Ramos (cell line): ENCODE data around the gene THSD7A.

Experiments used
- in situ Hi-C: fragments of 300-500 bp; cut with MboI; formaldehyde crosslinking; loops from one replicate; pipeline ENCODE4 v1.14.3; 2022; ENCODE audit warnings: low sequenced_read_pairs; ENCODE audit not compliant: unreplicated experiment

Gene THSD7A

GRCh38 chr7:11430841-11431240 lies 401.2 kb downstream of the THSD7A start:
- in situ Hi-C loops, result no loop called here

- in situ Hi-C loops, result no loop called here
Measured at GRCh38 chr7:11430112-11430511, 401.9 kb downstream of the THSD7A start.

GRCh38 chr7:11428877-11429581 lies 403.0 kb downstream of the THSD7A start:
- in situ Hi-C loops, result no loop called here

GRCh38 chr7:11427686-11428273 lies 404.2 kb downstream of the THSD7A start:
- in situ Hi-C loops, result no loop called here

- in situ Hi-C loops, result no loop called here
Measured at GRCh38 chr7:11424006-11424405, 408.0 kb downstream of the THSD7A start.

GRCh38 chr7:11420049-11420448 lies 411.9 kb downstream of the THSD7A start:
- in situ Hi-C loops, result no loop called here

- in situ Hi-C loops, result no loop called here
Measured at GRCh38 chr7:11416641-11417458, 415.1 kb downstream of the THSD7A start.

- in situ Hi-C loops, result no loop called here
Measured at GRCh38 chr7:11415101-11415500, 416.9 kb downstream of the THSD7A start.

GRCh38 chr7:11413901-11414300 lies 418.1 kb downstream of the THSD7A start:
- in situ Hi-C loops, result no loop called here

GRCh38 chr7:11412036-11412435 lies 420.0 kb downstream of the THSD7A start:
- in situ Hi-C loops, result no loop called here

GRCh38 chr7:11410656-11411644 lies 421.0 kb downstream of the THSD7A start:
- in situ Hi-C loops, result no loop called here

- in situ Hi-C loops, result no loop called here
Measured at GRCh38 chr7:11404355-11404754, 427.6 kb downstream of the THSD7A start.

- in situ Hi-C loops, result no loop called here
Measured at GRCh38 chr7:11403781-11404180, 428.2 kb downstream of the THSD7A start.

- in situ Hi-C loops, result no loop called here
Measured at GRCh38 chr7:11394438-11394837, 437.6 kb downstream of the THSD7A start.

- in situ Hi-C loops, result no loop called here
Measured at GRCh38 chr7:11379641-11380040, 452.4 kb downstream of the THSD7A start.

GRCh38 chr7:11376529-11376928 lies 455.5 kb downstream of the THSD7A start:
- in situ Hi-C loops, result no loop called here

- in situ Hi-C loops, result no loop called here
Measured at GRCh38 chr7:11374629-11375028, 457.4 kb downstream of the THSD7A start.

- in situ Hi-C loops, result no loop called here
Measured at GRCh38 chr7:11373546-11374142, 458.4 kb downstream of the THSD7A start.

- in situ Hi-C loops, result no loop called here
Measured at GRCh38 chr7:11369696-11370095, 462.3 kb downstream of the THSD7A start.

- in situ Hi-C loops, result no loop called here
Measured at GRCh38 chr7:11366118-11366517, 465.9 kb downstream of the THSD7A start.
